ENCODE results near the gene VTI1A.

VTI1A gene

GRCh38 chr10:112792487-112793201 lies 345.6 kb downstream of the VTI1A start:
- DNase-seq, result peak; percentile 88

- DNase-seq, result no peak
These were observed 346.3 kb downstream of the VTI1A start for GRCh38 chr10:112793202-112793921.

- no peak for DNase-seq
These were observed 347.2 kb downstream of the VTI1A start for GRCh38 chr10:112794201-112794600.

GRCh38 chr10:112795067-112795466 lies 348.1 kb downstream of the VTI1A start:
- no peak for DNase-seq

- DNase-seq, result no peak
These were observed 350.2 kb downstream of the VTI1A start for GRCh38 chr10:112797197-112797596.

- no peak for DNase-seq
These were observed 350.8 kb downstream of the VTI1A start for GRCh38 chr10:112797855-112798254.

- no peak for DNase-seq
These were observed 352.0 kb downstream of the VTI1A start for GRCh38 chr10:112799038-112799437.

- no peak for DNase-seq
These were observed 352.9 kb downstream of the VTI1A start for GRCh38 chr10:112799726-112800510.

GRCh38 chr10:112801004-112801403 lies 354.0 kb downstream of the VTI1A start:
- DNase-seq, result no peak

- no peak for DNase-seq
These were observed 354.7 kb downstream of the VTI1A start for GRCh38 chr10:112801748-112802147.

GRCh38 chr10:112802411-112803022 lies 355.5 kb downstream of the VTI1A start:
- no peak for DNase-seq

GRCh38 chr10:112803961-112804401 lies 357.0 kb downstream of the VTI1A start:
- peak; percentile 47 for DNase-seq

GRCh38 chr10:112805254-112805590 lies 358.2 kb downstream of the VTI1A start:
- DNase-seq, result no peak

GRCh38 chr10:112805701-112806100 lies 358.7 kb downstream of the VTI1A start:
- no peak for DNase-seq

- no peak for DNase-seq
These were observed 360.0 kb downstream of the VTI1A start for GRCh38 chr10:112807013-112807412.

- no peak for DNase-seq
These were observed 362.7 kb downstream of the VTI1A start for GRCh38 chr10:112809736-112810135.

GRCh38 chr10:112810711-112811151 lies 363.7 kb downstream of the VTI1A start:
- no peak for DNase-seq

GRCh38 chr10:112811741-112812551 lies 364.9 kb downstream of the VTI1A start:
- peak; percentile 80 for DNase-seq

- no peak for DNase-seq
These were observed 365.6 kb downstream of the VTI1A start for GRCh38 chr10:112812586-112812985.

- no peak for DNase-seq
These were observed 367.0 kb downstream of the VTI1A start for GRCh38 chr10:112813866-112814591.

GRCh38 chr10:112815269-112816032 lies 368.4 kb downstream of the VTI1A start:
- DNase-seq, result no peak

All from eye (tissue), 1 donor.